ENCODE results near the gene NUCB1.

- TF ChIP-seq CTCF (IDR thresholded peaks at IDR 0.05; ENCODE audit: extremely low read depth in 1 of 2, insufficient read depth in 1 of 2, low read depth in 1 of 2, low read length in 2 of 2) (no peak), MAX (IDR thresholded peaks at IDR 0.05; ENCODE audit: insufficient read depth, insufficient read length) (no peak), JUN (IDR thresholded peaks at IDR 0.05; ENCODE audit: borderline replicate concordance, insufficient read depth, insufficient read length, low read depth) (no peak), POLR2A (IDR thresholded peaks at IDR 0.05; ENCODE audit: low read depth, low read length) (peak; percentile 49), POLR2AphosphoS5 (IDR thresholded peaks at IDR 0.05; ENCODE audit: insufficient read depth, low read depth, low read length) (no peak), FOS (IDR thresholded peaks at IDR 0.05; ENCODE audit: borderline replicate concordance, insufficient read depth, low read length) (no peak), EZH2 (IDR thresholded peaks at IDR 0.05; ENCODE audit: borderline replicate concordance, low read depth, low read length, severe bottlenecking) (no peak), MYC (IDR thresholded peaks at IDR 0.05; ENCODE audit: low read depth, low read length) (no peak), GATA2 (IDR thresholded peaks at IDR 0.05; ENCODE audit: insufficient read depth, insufficient read length, low read depth, low read length) (no peak)
These were observed 55.3 kb downstream of the NUCB1 start for GRCh38 chr19:48955308-48955958.

All from endothelial cell of umbilical vein (primary cell).